ENCODE measurements around the gene RRAD.

GRCh38 chr16:66954097-66954659 is 28.8 kb upstream of the RRAD start:
- no peak for TF ChIP-seq POLR2A (IDR thresholded peaks at IDR 0.05; ENCODE audit: low read depth, low read length)
- TF ChIP-seq CTCF (conservative IDR thresholded peaks at IDR 0.05; ENCODE audit: low read depth, low read length) = peak; percentile 84
- TF ChIP-seq MXI1 (IDR thresholded peaks at IDR 0.05; ENCODE audit: borderline replicate concordance, low read depth, low read length) = no peak
- no peak for TF ChIP-seq RFX5 (IDR thresholded peaks at IDR 0.05; ENCODE audit: low read depth, low read length)
- TF ChIP-seq MAZ (IDR thresholded peaks at IDR 0.05; ENCODE audit: borderline replicate concordance, low read depth, low read length) = no peak
- no peak for TF ChIP-seq ELK1 (IDR thresholded peaks at IDR 0.05; ENCODE audit: borderline replicate concordance, low read depth, low read length)
- TF ChIP-seq FOS (IDR thresholded peaks at IDR 0.05; ENCODE audit: low read depth, low read length) = no peak
- no peak for TF ChIP-seq NFE2L2 (IDR thresholded peaks at IDR 0.05; ENCODE audit: low read depth, low read length)
- TF ChIP-seq RAD21 (IDR thresholded peaks at IDR 0.05; ENCODE audit: low read length) = peak; percentile 86
- peak; percentile 87 for TF ChIP-seq SMC3 (IDR thresholded peaks at IDR 0.05; ENCODE audit: low read depth, low read length)
- no peak for TF ChIP-seq CHD1 (IDR thresholded peaks at IDR 0.05; ENCODE audit: low read depth, low read length)
- no peak for TF ChIP-seq CEBPB (IDR thresholded peaks at IDR 0.05; ENCODE audit: low read depth, low read length)
- TF ChIP-seq USF2 (IDR thresholded peaks at IDR 0.05; ENCODE audit: low read depth, low read length) = no peak

All from IMR-90 (cell line).